CD4-positive, alpha-beta memory T cell (primary cell): Measurements from ENCODE around the gene NISCH. TPM values are rescaled to one million over a fixed set of nuclear protein-coding genes. Genes with fewer than 3 reads are reported as not detected.

Experiments used
- CTCF ChIA-PET: fragments of 350-600 bp; sonication (Branson Sonifier 250); formaldehyde crosslinking; loops from one replicate; lab custom pipeline; 2021; ENCODE audit warnings: inconsistent platforms; ENCODE audit not compliant: partially characterized antibody; lab: Charles Lee
- POLR2A ChIA-PET: fragments of 350-600 bp; sonication (Branson Sonifier 250); formaldehyde crosslinking; loops from one replicate; lab custom pipeline; 2021; ENCODE audit not compliant: partially characterized antibody; lab: Charles Lee
- DNase-seq, 5 donors: peaks; one replicate each; pipeline versions ENCODE4 v3.0.0 to v3.0.0-alpha.2; 2020 to 2022; ENCODE audit warnings: mixed read lengths in 1 of 5
- H3K27ac ChIP-seq: one replicate; pipeline ENCODE4 v1.7.0; 2013; ENCODE audit warnings: low read depth, low read length
- H3K27me3 ChIP-seq: 2 replicates; pipeline ENCODE4 v1.7.0; 2013; ENCODE audit warnings: mild to moderate bottlenecking, low read length, moderate library complexity; ENCODE audit not compliant: insufficient read depth
- H3K36me3 ChIP-seq: 2 replicates; pipeline ENCODE4 v1.7.0; 2013; ENCODE audit warnings: mild to moderate bottlenecking, low read length, moderate library complexity; ENCODE audit not compliant: insufficient read depth
- H3K4me1 ChIP-seq: 2 replicates; pipeline ENCODE4 v1.7.0; 2013; ENCODE audit warnings: mild to moderate bottlenecking, low read length, moderate library complexity; ENCODE audit not compliant: insufficient read depth
- H3K4me3 ChIP-seq, 2 donors: one replicate each; pipeline ENCODE4 v1.7.0; 2013; ENCODE audit warnings: low read length in 2 of 2, mild to moderate bottlenecking in 1 of 2
- H3K9me3 ChIP-seq, 2 donors: one replicate each; pipeline ENCODE4 v1.7.0; 2013; ENCODE audit warnings: low read length in 2 of 2, control low read depth in 1 of 2; ENCODE audit not compliant: control insufficient read depth in 1 of 2
- H3K27ac Mint-ChIP-seq, 7 donors: one replicate each; pipeline ENCODE4 v1.8.0; 2020 to 2021; ENCODE audit warnings: mixed read lengths in 7 of 7, mild to moderate bottlenecking in 6 of 7, inconsistent platforms in 3 of 7, moderate library complexity in 3 of 7
- H3K27me3 Mint-ChIP-seq, 2 donors: one replicate each; pipeline ENCODE4 v1.8.0; 2020 to 2021; ENCODE audit warnings: mixed read lengths in 2 of 2
- H3K36me3 Mint-ChIP-seq, 2 donors: one replicate each; pipeline ENCODE4 v1.8.0; 2020 to 2021; ENCODE audit warnings: mixed read lengths in 2 of 2, inconsistent platforms in 1 of 2, mild to moderate bottlenecking in 1 of 2
- H3K4me1 Mint-ChIP-seq, 4 donors: one replicate each; pipeline ENCODE4 v1.8.0; 2020 to 2021; ENCODE audit warnings: mixed read lengths in 4 of 4, mild to moderate bottlenecking in 1 of 4
- H3K4me3 Mint-ChIP-seq, 8 donors: one replicate each; pipeline ENCODE4 v1.8.0; 2020 to 2021; ENCODE audit warnings: mixed read lengths in 8 of 8, mild to moderate bottlenecking in 7 of 8, moderate library complexity in 6 of 8, inconsistent platforms in 3 of 8
- H3K9me3 Mint-ChIP-seq, 8 donors: one replicate each; pipeline ENCODE4 v1.8.0; 2020 to 2021; ENCODE audit warnings: mixed read lengths in 8 of 8, mild to moderate bottlenecking in 5 of 8, inconsistent platforms in 3 of 8, moderate library complexity in 1 of 8
- intact Hi-C: fragments of 100-400 bp; cut with micrococcal nuclease; formaldehyde crosslinking; loops from one replicate; pipeline ENCODE4 v1.15.1; 2023
- polyA plus RNA-seq, 2 donors: library from polyadenylated mRNA; unstranded; fragments of 300-500 nt; fragmentation: Illumina TruSeq; gene quantifications; one replicate each; pipeline ENCODE4 v1.2.3, GENCODE V29; 2021
- total RNA-seq, 2 experiments: library from RNA; stranded (reverse); gene quantifications; one replicate each; pipeline ENCODE4 v1.2.3, GENCODE V29; 2021

The NISCH gene
- total and polyA plus RNA-seq, 4 experiments from 2014 or later = 10.2 to 205 (median 107) TPM

GRCh38 chr3:52516509-52517195, 61.2 kb downstream of the NISCH start:
- intact Hi-C loops = no loop called here
- peak in 1 of 5 donors; percentile 30 for DNase-seq
- H3K4me1 ChIP-seq = no peaks in the 10 kb centered on the region
- Mint-ChIP-seq H3K4me1 (no peaks in the 10 kb centered on the region), H3K4me3 (no peak overlapping the region), H3K27me3 (no peaks in the 10 kb centered on the region), H3K9me3 (no peaks in the 10 kb centered on the region), H3K27ac (no peak overlapping the region), H3K36me3 (no peaks in the 10 kb centered on the region)
- ChIA-PET CTCF (no interaction called here), POLR2A (no interaction called here)
- H3K27ac ChIP-seq = no peak overlapping the region
- no peaks in the 10 kb centered on the region for H3K9me3 ChIP-seq
- no peak overlapping the region for H3K4me3 ChIP-seq
- H3K27me3 ChIP-seq = no peaks in the 10 kb centered on the region
- H3K36me3 ChIP-seq = no peaks in the 10 kb centered on the region

DNA sequence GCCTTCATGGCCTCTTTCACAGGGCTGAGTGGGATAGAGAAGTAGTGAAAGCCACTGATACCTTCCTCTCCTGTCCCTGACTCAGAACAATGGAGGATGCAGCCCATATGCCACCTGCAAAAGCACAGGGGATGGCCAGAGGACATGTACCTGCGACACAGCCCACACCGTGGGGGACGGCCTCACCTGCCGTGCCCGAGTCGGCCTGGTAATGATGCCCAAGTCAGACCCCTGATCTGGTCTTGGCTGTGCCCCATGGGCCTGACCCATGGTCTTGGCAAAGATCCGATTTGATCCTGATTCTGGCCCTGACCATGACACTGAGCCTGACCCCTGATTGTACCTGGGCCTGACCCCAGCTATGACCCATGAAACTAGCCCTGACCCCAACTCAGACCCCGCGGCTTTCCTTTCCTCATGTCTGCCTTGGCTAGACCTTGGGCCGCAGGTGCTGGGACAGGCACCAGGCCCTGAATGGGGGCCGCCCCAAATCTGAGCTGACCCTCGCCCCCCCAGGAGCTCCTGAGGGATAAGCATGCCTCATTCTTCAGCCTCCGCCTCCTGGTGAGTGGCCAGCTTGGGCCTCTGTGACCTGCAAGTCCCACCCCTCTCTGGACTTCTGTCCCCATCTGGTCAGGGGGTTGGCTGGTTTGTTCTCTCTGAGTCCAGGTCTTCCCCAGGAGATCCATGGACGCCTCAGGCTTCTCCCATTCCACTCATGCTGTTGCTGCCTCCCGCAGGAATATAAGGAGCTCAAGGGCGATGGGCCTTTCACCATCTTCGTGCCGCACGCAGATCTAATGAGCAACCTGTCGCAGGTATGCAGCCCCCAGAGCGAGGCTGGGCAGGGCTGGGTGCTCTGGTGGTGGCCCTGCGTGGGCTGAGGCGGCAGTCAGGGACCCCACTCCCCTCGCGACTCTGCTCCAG, 62.7 kb downstream of the NISCH start:
- Mint-ChIP-seq H3K27me3 (no peaks in the 10 kb centered on the region), H3K36me3 (no peaks in the 10 kb centered on the region), H3K4me1 (no peaks in the 10 kb centered on the region), H3K9me3 (no peaks in the 10 kb centered on the region), H3K27ac (no peak overlapping the region), H3K4me3 (no peak overlapping the region)
- Histone ChIP-seq H3K27ac (no peak overlapping the region), H3K4me3 (no peak overlapping the region), H3K4me1 (no peaks in the 10 kb centered on the region), H3K9me3 (no peaks in the 10 kb centered on the region), H3K27me3 (no peaks in the 10 kb centered on the region), H3K36me3 (no peaks in the 10 kb centered on the region)
- intact Hi-C loops = no loop called here
- ChIA-PET POLR2A (no interaction called here), CTCF (no interaction called here)
- DNase-seq = peak in 1 of 5 donors; percentile 37

DNA sequence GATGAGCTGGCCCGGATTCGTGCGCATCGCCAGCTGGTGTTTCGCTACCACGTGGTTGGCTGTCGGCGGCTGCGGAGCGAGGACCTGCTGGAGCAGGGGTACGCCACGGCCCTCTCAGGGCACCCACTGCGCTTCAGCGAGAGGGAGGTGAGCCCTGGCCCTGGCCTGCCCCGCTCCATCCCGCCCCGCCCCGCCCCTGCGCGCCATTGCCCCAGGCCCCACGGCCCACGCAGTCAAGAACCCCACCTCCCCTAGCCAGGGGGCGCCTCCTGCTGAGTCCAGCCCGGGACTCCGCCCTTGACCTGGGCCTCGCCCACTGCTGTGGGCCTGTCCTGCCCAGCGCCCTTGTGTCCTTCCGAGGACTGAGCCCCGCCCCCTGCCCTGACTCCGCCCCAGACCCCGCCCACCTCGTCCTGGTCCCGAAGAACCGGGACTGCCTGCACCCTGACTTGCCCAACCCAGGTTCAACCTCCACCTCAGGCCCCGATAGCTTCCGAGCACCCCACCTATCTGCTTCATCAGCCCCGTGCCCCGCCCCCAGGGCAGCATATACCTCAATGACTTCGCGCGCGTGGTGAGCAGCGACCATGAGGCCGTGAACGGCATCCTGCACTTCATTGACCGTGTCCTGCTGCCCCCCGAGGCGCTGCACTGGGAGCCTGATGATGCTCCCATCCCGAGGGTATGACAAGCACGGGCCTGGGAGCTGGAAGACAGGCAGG, 63.5 kb downstream of the NISCH start:
- peak in 1 of 5 donors; percentile 10 for DNase-seq
- no peak overlapping the region for H3K27ac ChIP-seq
- H3K4me1 ChIP-seq = no peaks in the 10 kb centered on the region
- no peaks in the 10 kb centered on the region for H3K36me3 ChIP-seq
- H3K4me1 Mint-ChIP-seq = no peaks in the 10 kb centered on the region
- CTCF ChIA-PET = no interaction called here
- no peaks in the 10 kb centered on the region for H3K36me3 Mint-ChIP-seq
- no peaks in the 10 kb centered on the region for H3K9me3 ChIP-seq
- H3K27me3 Mint-ChIP-seq = no peaks in the 10 kb centered on the region
- POLR2A ChIA-PET = no interaction called here
- no peaks in the 10 kb centered on the region for H3K27me3 ChIP-seq
- no peak overlapping the region for H3K4me3 Mint-ChIP-seq
- H3K27ac Mint-ChIP-seq = no peak overlapping the region
- H3K4me3 ChIP-seq = no peak overlapping the region
- no peaks in the 10 kb centered on the region for H3K9me3 Mint-ChIP-seq
- intact Hi-C loops = no loop called here

GRCh38 chr3:52519445-52520140, 64.2 kb downstream of the NISCH start:
- no peaks in the 10 kb centered on the region for H3K4me1 Mint-ChIP-seq
- no peaks in the 10 kb centered on the region for H3K4me1 ChIP-seq
- no peaks in the 10 kb centered on the region for H3K27me3 Mint-ChIP-seq
- peak in 1 of 5 donors; percentile 22 for DNase-seq
- H3K4me3 Mint-ChIP-seq = no peak overlapping the region
- H3K27ac Mint-ChIP-seq = no peak overlapping the region
- no peaks in the 10 kb centered on the region for H3K36me3 ChIP-seq
- H3K9me3 Mint-ChIP-seq = no peaks in the 10 kb centered on the region
- no peaks in the 10 kb centered on the region for H3K9me3 ChIP-seq
- ChIA-PET POLR2A (no interaction called here), CTCF (no interaction called here)
- no peaks in the 10 kb centered on the region for H3K36me3 Mint-ChIP-seq
- no peaks in the 10 kb centered on the region for H3K27me3 ChIP-seq
- no peak overlapping the region for H3K27ac ChIP-seq
- no peak overlapping the region for H3K4me3 ChIP-seq
- intact Hi-C loops = no loop called here

DNA sequence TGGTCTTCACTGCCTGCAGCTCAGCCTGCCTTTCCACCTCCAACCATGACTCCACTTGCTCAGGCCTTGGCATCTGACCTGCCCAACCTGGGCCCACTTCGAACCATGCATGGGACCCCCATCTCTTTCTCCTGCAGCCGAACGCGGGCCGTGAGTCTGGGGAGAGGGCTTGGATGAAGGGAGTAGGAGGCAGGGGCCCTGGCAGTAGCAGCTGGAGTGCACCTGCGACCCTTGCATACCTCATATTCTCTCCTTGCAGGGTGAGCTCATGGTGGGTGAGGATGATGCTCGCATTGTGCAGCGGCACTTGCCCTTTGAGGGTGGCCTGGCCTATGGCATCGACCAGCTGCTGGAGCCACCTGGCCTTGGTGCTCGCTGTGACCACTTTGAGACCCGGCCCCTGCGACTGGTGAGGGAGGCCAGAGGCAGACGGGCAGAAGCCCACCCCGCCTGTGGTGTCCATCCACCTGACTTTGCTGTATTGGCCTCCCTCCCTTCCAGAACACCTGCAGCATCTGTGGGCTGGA, 64.8 kb downstream of the NISCH start:
- Mint-ChIP-seq H3K4me1 (no peaks in the 10 kb centered on the region), H3K9me3 (no peaks in the 10 kb centered on the region), H3K36me3 (no peaks in the 10 kb centered on the region), H3K27me3 (no peaks in the 10 kb centered on the region), H3K4me3 (no peak overlapping the region), H3K27ac (no peak overlapping the region)
- DNase-seq = peak in 1 of 5 donors; percentile 13
- no peaks in the 10 kb centered on the region for H3K9me3 ChIP-seq
- no peak overlapping the region for H3K27ac ChIP-seq
- no peaks in the 10 kb centered on the region for H3K4me1 ChIP-seq
- H3K36me3 ChIP-seq = no peaks in the 10 kb centered on the region
- ChIA-PET CTCF (no interaction called here), POLR2A (no interaction called here)
- intact Hi-C loops = no loop called here
- H3K4me3 ChIP-seq = no peak overlapping the region
- H3K27me3 ChIP-seq = no peaks in the 10 kb centered on the region

DNA sequence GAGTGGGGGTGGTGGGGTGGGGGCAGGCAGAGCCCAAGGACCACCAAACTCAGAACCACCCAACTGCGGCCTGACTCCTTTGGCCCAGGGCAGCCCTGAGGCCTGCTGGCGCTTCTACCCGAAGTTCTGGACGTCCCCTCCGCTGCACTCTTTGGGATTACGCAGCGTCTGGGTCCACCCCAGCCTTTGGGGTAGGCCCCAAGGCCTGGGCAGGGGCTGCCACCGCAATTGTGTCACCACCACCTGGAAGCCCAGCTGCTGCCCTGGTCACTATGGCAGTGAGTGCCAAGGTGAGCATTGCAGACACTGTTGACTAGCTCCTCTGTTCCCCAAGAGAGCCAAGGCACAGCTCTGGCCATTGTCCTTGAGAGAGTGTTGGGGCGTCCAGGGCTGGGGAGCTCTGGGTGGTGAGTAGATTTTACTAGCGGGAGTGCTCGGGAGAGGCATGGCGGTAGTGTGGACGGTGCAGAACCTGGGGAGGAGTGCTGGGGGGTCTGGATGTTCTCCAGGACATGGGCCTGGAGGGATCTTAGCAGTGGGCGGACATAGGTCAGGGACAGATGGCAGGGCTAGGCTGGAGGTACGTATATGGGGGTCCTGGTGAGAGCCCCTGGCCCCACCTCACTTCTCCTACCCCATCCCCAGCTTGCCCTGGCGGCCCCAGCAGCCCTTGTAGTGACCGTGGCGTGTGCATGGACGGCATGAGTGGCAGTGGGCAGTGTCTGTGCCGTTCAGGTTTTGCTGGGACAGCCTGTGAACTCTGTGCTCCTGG, 65.5 kb downstream of the NISCH start:
- H3K27me3 Mint-ChIP-seq = no peaks in the 10 kb centered on the region
- peak overlapping the region in 1 of 7 donors; percentile 54 for H3K27ac Mint-ChIP-seq
- no peaks in the 10 kb centered on the region for H3K9me3 ChIP-seq
- intact Hi-C loops = no loop called here
- no peaks in the 10 kb centered on the region for H3K36me3 ChIP-seq
- H3K4me3 Mint-ChIP-seq = no peak overlapping the region
- H3K9me3 Mint-ChIP-seq = no peaks in the 10 kb centered on the region
- H3K36me3 Mint-ChIP-seq = no peaks in the 10 kb centered on the region
- ChIA-PET POLR2A (no interaction called here), CTCF (no interaction called here)
- H3K4me1 Mint-ChIP-seq = no peaks in the 10 kb centered on the region
- DNase-seq = peak in 1 of 5 donors; percentile 29
- H3K27ac ChIP-seq = no peak overlapping the region
- no peaks in the 10 kb centered on the region for H3K27me3 ChIP-seq
- H3K4me3 ChIP-seq = no peak overlapping the region
- no peaks in the 10 kb centered on the region for H3K4me1 ChIP-seq
